HG03175 (cell line): Measurements from ENCODE around the gene TRUB1.
"Not testable (repeated sequence)": the region's sequence is repeated elsewhere in the genome, so short reads cannot be mapped to it uniquely, and the experiment has no call there.

Experiments
- ATAC-seq: cut with Tn5 transposase; IDR thresholded peaks from one replicate; pipeline ENCODE4 v1.9.1; 2021; ENCODE audit warnings: mild to moderate bottlenecking, moderate library complexity; ENCODE audit not compliant: unreplicated experiment

Gene TRUB1

DNA sequence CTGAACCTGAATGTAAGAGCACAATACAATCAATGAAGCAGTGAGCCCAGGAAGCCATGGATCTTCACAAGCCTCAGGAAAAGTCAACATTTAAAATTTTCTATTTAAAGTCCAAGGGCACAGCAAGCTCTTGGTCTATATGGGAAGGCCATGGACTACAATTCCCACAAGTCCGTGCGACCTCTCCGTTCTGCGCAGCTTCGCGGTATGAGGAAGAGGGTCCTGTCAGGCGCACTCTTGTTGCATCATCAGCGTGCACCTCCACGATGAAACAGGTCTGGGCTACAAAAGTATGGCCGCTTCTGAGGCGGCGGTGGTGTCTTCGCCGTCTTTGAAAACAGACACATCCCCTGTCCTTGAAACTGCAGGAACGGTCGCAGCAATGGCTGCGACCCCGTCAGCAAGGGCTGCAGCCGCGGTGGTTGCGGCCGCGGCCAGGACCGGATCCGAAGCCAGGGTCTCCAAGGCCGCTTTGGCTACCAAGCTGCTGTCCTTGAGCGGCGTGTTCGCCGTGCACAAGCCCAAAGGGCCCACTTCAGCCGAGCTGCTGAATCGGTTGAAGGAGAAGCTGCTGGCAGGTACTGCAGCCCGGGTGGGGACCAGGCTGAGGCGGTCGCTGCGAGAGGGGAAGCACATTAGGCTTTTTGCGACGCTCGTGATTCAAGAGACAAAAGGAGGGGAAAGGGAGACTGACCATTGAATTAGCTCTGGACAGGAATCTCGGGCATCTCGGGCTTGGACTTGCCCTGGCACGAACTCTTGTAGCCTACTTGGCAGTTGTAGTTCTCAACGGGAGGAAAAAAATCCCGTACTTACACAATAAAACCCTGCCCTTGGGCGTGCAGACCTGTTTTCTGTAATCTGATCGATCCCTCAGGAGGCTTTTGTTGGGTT is at the start of gene TRUB1:
Gene TRUB1 (plus strand): TSS at position 234 of the 894 bp plus-strand sequence. CDS start 59 bp downstream, at position 293.
- ATAC-seq: peak; percentile 100

GRCh38 chr10:114893251-114893650 is 44.7 kb upstream of the TRUB1 start:
- no peak for ATAC-seq

- ATAC-seq: no peak
Observed at GRCh38 chr10:114894911-114895310, 43.1 kb upstream of the TRUB1 start.

GRCh38 chr10:114897011-114897410 is 41.0 kb upstream of the TRUB1 start:
- not testable (repeated sequence) for ATAC-seq

DNA sequence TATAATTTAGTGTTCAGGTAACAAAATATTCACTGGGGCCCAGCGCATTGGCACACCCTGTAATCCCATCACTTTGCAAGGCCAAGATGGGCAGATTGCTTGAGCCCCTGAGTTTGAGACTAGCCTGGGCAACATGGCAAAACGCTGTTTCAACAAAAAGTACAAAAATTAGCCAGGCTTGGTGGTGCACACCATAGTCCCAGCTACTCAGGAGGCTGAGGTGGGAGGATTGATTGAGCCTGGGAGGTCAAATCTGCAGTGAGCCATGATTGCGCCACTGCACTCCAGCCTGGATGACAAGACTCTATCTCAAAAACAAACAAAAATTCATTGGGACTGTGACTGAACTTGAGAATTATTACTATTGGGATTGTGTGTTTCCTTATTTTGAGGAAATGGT is 40.4 kb upstream of the TRUB1 start:
- ATAC-seq: no peak

GRCh38 chr10:114899982-114900381 is 38.0 kb upstream of the TRUB1 start:
- no peak for ATAC-seq

DNA sequence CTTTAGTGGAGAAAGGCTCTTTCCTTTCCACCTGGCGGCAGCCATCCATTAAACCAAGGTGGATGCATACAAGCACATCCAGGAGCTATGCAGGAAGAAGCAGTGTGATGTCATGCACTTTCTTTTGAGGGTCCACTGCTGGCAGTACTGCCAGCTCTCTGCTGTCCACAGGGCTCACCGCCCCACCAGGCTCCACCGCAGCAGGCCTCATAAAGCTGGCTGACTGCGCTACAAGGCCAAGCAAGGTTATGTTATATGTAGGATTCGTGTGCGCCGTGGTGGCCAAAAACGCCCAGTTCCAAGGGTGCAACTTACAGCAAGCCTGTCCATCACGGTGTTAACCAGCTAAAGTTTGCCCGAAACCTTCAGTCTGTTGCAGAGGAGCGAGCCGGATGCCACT is 37.3 kb upstream of the TRUB1 start:
- ATAC-seq: no peak

- ATAC-seq: no peak
Observed at GRCh38 chr10:114902151-114902550, 35.8 kb upstream of the TRUB1 start.

DNA sequence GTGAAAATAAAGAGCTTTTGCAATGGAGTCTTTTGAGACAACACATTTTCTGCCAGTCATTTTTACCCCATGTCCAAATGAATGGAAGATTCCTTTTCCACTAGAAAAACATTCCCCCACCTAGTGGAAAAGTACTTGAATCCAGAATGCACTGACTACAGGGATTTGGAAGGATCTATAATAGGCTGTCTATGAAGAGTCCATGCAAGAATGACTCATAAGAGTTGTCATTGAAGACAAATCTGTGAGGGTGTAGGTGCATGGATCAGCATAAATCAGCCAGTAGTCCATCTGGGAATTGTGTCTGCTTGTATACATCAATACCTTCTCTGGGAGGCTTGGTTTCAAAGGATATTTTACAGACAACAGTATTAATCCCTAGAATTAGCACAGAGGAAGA is 32.5 kb upstream of the TRUB1 start:
- ATAC-seq: no peak

- ATAC-seq: no peak
Observed at GRCh38 chr10:114906981-114907380, 31.0 kb upstream of the TRUB1 start.

GRCh38 chr10:114908896-114909295 is 29.1 kb upstream of the TRUB1 start:
- ATAC-seq: no peak

DNA sequence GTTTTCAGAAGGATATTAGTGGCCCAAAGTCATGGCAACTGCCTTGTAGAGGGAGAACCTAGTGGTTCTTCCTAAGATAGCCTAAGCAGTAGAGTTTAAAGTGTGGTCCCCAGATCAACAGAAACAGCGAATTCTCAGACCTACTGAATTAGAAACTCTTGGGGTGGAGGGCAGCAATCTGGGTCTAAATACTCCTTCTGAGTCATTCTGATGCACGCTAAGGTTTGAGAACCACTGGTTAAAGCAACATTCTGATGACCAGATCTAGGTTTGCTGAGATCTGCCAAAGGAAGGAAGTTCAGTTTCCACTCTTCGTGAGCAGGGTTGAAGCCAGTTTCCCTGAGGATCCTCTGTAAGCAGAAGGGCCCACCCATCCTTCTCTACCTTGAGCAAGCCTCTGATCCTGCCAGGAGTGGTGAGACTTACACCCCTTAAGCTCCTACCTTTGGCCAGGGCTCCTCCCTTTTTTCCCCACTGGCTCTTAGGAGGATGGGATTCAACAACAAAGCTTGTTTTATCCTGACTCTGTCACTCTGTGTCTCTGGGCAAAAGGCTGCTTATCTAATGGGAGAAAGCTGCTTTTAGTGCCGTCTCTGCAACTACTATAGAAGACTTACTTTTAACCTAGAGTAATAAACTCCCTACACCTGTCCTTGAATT is 26.8 kb upstream of the TRUB1 start:
- no peak for ATAC-seq

DNA sequence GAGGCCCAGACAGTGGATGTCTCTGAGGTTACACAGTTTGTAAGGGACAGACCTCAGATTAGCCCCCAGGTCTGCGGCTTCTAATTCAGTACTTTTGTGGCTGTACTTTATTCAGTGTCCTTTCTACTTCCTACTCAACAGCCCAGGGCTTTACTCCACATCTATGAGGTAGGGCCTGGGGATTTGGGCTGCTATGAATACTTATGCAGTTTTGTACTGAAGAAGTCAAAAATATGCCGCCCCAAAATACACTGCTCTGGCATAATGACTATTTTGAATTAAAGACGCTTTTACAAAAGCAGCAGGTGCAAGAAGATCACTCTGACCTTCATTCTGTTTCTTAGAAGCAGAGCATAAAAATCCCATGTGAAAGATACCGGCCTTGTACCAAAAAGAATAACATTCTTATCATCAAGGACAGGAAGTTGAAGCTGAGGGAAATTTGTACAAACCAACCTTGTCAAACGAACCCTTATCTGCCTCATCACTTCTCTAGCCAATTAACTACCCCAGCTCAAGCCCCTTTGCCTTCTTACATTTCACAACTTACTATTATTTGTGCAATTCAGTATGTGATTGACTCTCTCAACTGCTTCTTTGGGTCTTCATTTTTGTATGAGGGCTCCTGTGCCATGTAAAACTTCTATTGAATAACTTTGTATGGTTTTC is 26.1 kb upstream of the TRUB1 start:
- no peak for ATAC-seq

DNA sequence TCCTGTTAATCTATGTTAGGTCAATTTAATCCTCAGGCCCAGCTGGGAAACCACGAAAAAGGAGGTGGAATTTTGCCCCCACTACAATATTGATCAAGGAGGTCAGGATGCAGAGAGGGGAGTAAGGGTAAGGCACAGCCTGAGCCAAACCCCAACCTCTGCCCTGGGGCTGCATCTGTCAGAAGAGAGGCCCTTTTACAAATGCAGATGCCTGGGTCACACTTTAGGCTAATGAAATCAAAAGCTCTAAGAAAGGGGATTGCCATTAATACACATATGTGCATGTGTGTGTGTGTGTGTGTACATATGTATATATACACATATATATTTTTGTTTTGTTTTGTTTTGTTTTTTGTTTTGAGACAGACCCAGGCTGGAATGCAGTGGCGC is 25.5 kb upstream of the TRUB1 start:
- no peak for ATAC-seq

- no peak for ATAC-seq
Observed at GRCh38 chr10:114914560-114914959, 23.4 kb upstream of the TRUB1 start.

DNA sequence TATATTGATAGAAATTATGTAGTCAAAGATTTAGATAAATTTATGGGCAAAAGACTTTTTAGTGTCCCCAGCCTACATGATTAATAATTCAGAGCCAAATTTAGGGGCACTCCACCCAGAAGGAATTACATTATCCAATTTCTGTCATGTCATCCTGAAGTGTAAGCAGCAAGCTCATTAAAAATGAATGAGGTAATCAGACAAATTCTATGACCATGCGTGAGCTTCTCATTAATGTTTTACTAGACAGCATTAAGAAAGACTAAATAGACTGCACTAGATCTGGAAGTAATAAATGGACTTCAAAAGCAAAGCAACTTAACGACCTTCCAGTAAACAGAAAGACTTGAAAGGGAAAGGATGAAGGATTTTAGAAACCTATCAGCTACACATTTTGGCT is 22.7 kb upstream of the TRUB1 start:
- no peak for ATAC-seq

DNA sequence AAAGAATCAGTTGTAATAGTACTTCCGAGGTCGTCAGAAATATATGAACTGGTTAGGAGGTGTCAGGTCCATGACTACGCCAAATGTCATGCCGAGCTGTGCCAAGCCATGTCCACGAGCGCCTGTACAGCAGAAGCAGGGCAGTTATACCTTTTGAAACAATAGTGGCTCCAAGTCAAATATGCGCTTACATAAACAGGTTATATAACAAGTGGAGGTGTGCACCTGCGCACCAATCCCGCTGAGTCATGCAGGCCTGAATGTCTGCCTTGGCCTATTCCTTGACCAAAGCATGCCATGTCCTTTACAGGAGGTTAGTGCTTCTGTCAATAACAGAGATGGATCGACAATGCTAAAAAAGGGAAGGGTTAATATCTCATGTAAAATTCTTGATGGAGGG is 21.3 kb upstream of the TRUB1 start:
- no peak for ATAC-seq

DNA sequence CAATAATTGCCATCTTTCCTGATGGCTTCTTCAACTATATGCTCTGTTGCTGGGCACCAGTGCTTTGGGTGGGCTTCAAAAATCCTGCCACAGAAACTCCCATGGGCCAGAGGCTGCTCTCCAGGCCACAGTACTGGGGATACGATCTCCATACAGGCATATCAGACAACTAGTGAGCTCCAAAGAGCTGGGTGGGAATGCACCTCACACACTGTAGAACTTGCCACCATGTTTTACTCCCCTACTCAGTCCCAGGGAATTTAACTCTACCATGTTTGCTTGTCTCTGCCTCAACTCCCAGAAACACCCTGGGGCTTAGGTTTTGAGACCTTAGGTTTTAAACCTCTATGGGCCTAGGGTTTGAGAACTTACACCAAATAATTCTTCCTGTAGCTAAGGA is 20.5 kb upstream of the TRUB1 start:
- ATAC-seq: no peak

- ATAC-seq: no peak
Observed at GRCh38 chr10:114917927-114918672, 19.9 kb upstream of the TRUB1 start.

DNA sequence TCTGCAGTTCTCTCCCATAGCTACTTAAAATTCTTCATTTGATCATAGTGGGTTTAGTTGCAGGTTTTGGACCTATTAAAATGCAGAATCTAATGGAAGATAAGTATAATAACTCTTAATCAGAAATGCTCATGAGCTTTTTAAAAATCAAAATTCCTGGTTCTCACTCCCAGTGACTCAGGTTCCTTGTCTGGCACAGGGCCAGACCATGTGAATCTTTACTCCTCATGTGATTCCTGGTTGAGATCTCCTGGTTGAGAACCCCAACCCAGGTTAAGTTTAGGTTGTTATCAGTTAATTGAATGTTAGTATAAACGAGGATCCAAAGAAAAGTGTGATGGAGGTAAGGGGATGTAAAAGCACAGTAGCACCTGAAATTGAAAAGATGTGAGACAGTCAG is 17.5 kb upstream of the TRUB1 start:
- no peak for ATAC-seq

DNA sequence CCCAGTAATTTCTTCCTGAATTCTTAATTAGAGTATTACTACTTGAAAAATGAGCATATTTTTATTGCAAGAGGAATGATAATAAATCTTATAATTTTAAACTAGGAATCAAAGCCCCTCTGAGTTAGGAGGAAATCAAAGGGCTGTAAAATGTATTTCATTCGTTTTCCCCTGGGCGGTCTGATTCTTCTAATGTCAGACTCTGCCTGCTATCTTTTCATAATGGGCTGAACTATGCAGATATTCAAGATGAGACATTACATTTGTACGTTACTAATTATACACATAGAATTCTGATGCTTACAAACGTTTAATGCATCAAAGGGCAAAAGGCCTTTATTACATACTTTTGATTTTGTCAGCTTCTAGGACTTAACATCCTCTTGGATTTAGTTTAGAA is 16.0 kb upstream of the TRUB1 start:
- no peak for ATAC-seq
